Measurements from ENCODE around the gene ZC3H13. TPM values are rescaled to one million over a fixed set of nuclear protein-coding genes. Genes with fewer than 3 reads are reported as not detected.

Gene ZC3H13
- total RNA-seq, 1 experiment from 2014 or later: 61.9 TPM

DNA sequence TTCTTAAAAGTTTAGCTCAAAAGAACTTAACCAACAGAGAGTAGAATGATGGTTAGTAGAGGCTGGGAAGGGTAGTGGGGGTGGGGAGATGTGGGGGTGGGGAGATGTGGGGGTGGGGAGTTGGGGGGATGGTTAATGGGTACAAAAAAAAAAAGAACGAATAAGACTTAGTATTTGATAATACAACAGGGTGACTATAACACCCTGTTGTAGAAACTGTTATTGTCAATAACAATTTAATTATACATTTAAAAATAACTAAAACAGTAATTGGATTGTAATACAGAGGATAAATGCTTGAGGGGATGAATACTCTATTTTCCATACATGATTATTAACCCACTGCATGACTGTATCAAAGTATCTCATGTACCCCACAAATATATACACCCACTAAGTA is 91.1 kb downstream of the ZC3H13 start:
- Histone ChIP-seq H2BK12ac (ENCODE audit: insufficient read length, low read depth, low read length) (no peak overlapping the region), H2AK5ac (ENCODE audit: insufficient read length, low read length) (no peak overlapping the region), H3K27ac (ENCODE audit: insufficient read length, low read depth, low read length) (no peak overlapping the region), H3K79me2 (ENCODE audit: insufficient read depth, low read length) (no peaks in the 10 kb centered on the region), H3K4me2 (ENCODE audit: insufficient read depth, insufficient read length, low read length) (no peak overlapping the region), H2BK15ac (ENCODE audit: low read depth, low read length) (no peak overlapping the region), H4K8ac (replicated peaks; ENCODE audit: insufficient read length, low read depth, low read length) (no peak overlapping the region), H3K18ac (ENCODE audit: insufficient read length, low read depth, low read length) (no peak overlapping the region), H3K14ac (ENCODE audit: insufficient read depth, low read length) (no peak overlapping the region), H3K79me1 (ENCODE audit: insufficient read depth, low read depth, low read length, poor library complexity, severe bottlenecking) (no peaks in the 10 kb centered on the region), H4K20me1 (ENCODE audit: control insufficient read depth, insufficient read depth, insufficient read length) (no peaks in the 10 kb centered on the region), H2BK120ac (ENCODE audit: low read depth, low read length, poor library complexity, severe bottlenecking) (no peak overlapping the region), H2BK20ac (ENCODE audit: low read depth, low read length, poor library complexity, severe bottlenecking) (no peak overlapping the region), H2BK5ac (ENCODE audit: insufficient read length, low read length) (no peak overlapping the region), H3K9ac (ENCODE audit: extremely low read depth, insufficient read length, low read length) (no peak overlapping the region), H3T11ph (ENCODE audit: low read length) (no peak overlapping the region), H3K27me3 (ENCODE audit: insufficient read depth, low read length) (no peaks in the 10 kb centered on the region), H4K5ac (ENCODE audit: insufficient read length, low read depth, low read length) (no peak overlapping the region), H3K56ac (ENCODE audit: insufficient read length, low read depth, low read length) (no peak overlapping the region), H3K4me1 (ENCODE audit: insufficient read depth, low read length) (no peaks in the 10 kb centered on the region), H3K9me3 (ENCODE audit: control insufficient read depth, low read depth, low read length) (no peaks in the 10 kb centered on the region), H4K91ac (ENCODE audit: insufficient read length, low read depth, low read length) (no peak overlapping the region), H3K23me2 (ENCODE audit: insufficient read length, low read depth, low read length, poor library complexity, severe bottlenecking) (no peaks in the 10 kb centered on the region), H3K4ac (ENCODE audit: low read depth, low read length) (no peak overlapping the region), H3K23ac (ENCODE audit: insufficient read length, low read depth, low read length) (no peak overlapping the region), H2AFZ (ENCODE audit: low read length) (no peak overlapping the region)
- Mint-ChIP-seq H3K27ac (no peak overlapping the region), H3K27me3 (ENCODE audit: low read depth) (no peaks in the 10 kb centered on the region), H3K4me3 (no peak overlapping the region), H3K4me1 (no peaks in the 10 kb centered on the region), H3K9me3 (no peaks in the 10 kb centered on the region), H3K36me3 (ENCODE audit: insufficient read depth in 1 of 3, low read depth in 3 of 3) (peaks cover 15 to 48% (median 42%) of the 10 kb centered on the region in 3 experiments; a peak in 6 of 7 replicates)
- TF ChIP-seq, protein P1, sequence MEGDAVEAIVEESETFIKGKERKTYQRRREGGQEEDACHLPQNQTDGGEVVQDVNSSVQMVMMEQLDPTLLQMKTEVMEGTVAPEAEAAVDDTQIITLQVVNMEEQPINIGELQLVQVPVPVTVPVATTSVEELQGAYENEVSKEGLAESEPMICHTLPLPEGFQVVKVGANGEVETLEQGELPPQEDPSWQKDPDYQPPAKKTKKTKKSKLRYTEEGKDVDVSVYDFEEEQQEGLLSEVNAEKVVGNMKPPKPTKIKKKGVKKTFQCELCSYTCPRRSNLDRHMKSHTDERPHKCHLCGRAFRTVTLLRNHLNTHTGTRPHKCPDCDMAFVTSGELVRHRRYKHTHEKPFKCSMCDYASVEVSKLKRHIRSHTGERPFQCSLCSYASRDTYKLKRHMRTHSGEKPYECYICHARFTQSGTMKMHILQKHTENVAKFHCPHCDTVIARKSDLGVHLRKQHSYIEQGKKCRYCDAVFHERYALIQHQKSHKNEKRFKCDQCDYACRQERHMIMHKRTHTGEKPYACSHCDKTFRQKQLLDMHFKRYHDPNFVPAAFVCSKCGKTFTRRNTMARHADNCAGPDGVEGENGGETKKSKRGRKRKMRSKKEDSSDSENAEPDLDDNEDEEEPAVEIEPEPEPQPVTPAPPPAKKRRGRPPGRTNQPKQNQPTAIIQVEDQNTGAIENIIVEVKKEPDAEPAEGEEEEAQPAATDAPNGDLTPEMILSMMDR (conservative IDR thresholded peaks at IDR 0.05): no peak
- no peak for DNase-seq
- no CpG with 5 or more reads among the region's 1 CpG for WGBS (ENCODE audit: extremely low coverage, insufficient read length, low lambda C conversion rate)

Measured in H9 (cell line).